ENCODE results near the gene AKT1S1.

AKT1S1 gene

DNA sequence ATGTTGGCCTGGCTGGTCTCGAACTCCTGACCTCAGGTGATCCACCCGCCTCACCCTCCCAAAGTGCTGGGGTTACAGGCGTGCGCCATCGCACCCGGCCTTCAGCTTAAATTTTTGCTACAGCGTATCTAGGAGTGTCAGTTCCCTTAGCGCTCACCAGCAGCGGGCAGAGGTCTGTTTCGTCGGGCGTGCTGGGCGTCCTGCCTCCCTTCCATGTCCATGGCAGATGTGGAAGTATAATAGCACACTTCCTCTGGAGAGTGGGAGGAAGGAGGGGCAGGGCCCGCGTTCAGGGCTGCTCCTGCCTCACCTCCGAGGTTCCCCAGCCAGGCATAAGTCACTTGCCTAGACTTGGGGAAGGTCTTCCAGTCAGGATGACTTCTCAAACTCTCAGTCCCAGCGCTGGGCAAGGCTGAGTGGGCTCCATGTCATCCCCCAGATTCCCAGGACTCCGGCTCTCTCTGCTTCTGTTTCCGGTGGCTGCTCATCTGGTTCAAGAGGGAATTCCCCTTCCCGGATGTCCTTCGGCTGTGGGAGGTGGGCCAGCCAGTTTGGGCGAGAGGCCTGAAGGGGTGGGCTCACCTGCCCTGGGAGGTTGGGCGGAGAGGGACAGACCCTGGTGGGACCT lies 10.0 kb upstream of the AKT1S1 start:
- H3K27ac ChIP-seq: no peak overlapping the region
- TF ChIP-seq, protein P1, sequence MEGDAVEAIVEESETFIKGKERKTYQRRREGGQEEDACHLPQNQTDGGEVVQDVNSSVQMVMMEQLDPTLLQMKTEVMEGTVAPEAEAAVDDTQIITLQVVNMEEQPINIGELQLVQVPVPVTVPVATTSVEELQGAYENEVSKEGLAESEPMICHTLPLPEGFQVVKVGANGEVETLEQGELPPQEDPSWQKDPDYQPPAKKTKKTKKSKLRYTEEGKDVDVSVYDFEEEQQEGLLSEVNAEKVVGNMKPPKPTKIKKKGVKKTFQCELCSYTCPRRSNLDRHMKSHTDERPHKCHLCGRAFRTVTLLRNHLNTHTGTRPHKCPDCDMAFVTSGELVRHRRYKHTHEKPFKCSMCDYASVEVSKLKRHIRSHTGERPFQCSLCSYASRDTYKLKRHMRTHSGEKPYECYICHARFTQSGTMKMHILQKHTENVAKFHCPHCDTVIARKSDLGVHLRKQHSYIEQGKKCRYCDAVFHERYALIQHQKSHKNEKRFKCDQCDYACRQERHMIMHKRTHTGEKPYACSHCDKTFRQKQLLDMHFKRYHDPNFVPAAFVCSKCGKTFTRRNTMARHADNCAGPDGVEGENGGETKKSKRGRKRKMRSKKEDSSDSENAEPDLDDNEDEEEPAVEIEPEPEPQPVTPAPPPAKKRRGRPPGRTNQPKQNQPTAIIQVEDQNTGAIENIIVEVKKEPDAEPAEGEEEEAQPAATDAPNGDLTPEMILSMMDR (conservative IDR thresholded peaks at IDR 0.05): no peak

DNA sequence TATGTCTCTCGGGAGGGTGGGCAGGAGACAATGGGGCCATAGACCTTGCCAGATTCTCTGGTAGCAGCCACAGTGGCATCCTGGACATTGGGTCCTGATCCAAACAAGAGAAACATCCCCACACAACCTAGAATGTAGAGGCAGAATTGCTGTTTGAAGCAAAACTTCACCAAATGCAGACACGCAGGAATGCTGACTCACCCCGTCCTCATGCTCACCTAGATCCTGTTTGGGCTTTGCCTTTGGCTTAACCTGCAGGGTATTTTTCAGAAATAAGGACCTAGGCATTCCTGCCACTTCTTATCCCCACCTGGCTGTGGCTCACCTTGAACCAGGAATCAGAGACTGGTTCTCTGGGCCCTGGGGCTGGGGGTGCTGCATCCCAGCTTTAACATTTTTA lies 7.6 kb upstream of the AKT1S1 start:
- no peak overlapping the region for H3K27ac ChIP-seq
- TF ChIP-seq, protein P1 (conservative IDR thresholded peaks at IDR 0.05): no peak

DNA sequence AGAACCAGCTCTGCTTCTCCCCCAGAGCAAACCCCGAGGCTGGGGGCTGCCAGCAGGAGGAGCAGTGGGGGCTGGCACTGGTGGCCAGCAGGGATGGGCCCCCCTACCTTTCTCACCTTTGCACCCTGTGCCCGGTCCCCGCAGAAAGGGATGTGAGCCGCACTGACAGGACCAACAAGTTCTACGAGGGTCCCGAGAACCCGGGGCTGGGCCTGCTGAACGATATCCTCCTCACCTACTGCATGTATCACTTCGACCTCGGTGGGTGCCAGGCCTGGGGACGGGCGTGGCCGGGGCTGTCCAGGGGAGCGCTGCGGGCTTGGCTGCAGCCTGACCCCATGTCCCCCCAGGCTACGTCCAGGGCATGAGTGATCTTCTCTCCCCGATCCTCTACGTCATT lies 7.0 kb upstream of the AKT1S1 start:
- TF ChIP-seq, protein P1 (conservative IDR thresholded peaks at IDR 0.05): no peak
- H3K27ac ChIP-seq: no peak overlapping the region

DNA sequence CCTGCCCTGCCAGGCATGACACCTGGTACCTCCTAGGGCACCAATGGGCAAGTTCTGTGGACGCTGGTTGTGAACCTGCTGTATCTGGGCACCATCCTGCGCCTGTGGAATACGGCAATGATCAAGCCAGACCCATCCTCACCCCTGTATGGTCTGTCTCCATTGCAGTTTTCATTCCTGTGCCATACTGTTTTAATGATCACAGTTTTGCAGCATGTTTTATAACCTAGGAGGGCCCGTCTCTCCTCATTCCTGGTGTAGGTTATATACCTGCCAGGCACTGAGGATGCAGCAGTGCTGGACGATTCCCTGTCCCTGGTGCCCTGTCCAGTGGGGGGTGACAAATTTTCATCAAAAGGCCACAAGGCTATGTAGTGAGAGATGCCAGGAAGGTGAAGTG lies 5.9 kb upstream of the AKT1S1 start:
- TF ChIP-seq, protein P1 (conservative IDR thresholded peaks at IDR 0.05): no peak
- no peak overlapping the region for H3K27ac ChIP-seq

DNA sequence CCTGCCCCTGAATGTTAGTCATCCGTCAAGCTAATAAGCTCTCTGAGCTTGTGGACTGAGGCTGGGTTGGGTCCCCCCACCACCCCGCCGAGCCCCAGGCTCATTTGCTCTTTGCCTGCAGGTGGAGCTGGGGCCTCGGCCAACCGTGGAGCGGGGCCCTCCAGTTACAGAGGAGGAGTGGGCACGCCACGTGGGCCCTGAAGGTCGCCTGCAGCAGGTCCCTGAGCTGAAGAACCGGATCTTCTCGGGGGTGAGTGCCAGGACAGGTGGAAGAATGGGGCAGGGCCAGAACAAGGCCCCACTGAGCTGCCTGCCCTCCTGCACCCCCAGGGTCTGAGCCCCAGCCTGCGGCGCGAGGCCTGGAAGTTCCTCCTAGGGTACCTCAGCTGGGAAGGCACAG lies 5.5 kb upstream of the AKT1S1 start:
- TF ChIP-seq, protein P1 (conservative IDR thresholded peaks at IDR 0.05): no peak
- no peak overlapping the region for H3K27ac ChIP-seq

DNA sequence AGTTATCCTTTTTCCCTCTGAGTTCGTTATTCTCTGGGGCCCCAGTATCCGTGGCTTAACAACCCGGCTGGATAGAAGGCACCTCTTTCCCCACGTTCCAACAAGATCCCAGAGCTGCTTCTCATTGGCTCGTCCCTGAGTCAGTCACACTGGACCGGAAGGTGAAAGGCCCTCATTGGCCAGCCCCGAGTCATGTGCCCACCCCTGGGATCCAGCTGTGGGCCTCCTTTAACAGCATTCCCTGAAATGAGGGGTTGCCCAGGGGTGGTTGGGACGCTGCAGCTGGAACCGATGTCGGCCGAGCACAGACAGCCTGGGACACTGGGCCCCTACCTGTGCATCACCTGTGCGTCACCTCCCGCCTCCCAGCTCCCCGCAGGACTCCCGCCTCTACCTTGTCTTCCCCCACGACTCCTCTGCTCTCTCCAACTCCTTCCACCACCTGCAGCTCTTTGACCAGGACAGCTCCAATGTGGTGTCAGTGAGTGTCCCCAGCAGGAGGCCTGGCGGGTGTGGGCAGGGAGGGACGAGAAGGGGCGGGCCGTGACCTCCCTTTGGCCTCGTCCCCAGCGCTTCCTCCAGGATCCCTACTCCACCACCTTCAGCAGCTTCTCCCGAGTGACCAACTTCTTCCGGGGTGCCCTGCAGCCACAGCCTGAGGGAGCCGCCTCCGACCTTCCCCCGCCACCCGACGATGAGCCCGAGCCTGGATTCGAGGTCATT lies 4.7 kb upstream of the AKT1S1 start:
- H3K27ac ChIP-seq: no peak overlapping the region
- TF ChIP-seq, protein P1 (conservative IDR thresholded peaks at IDR 0.05): no peak

DNA sequence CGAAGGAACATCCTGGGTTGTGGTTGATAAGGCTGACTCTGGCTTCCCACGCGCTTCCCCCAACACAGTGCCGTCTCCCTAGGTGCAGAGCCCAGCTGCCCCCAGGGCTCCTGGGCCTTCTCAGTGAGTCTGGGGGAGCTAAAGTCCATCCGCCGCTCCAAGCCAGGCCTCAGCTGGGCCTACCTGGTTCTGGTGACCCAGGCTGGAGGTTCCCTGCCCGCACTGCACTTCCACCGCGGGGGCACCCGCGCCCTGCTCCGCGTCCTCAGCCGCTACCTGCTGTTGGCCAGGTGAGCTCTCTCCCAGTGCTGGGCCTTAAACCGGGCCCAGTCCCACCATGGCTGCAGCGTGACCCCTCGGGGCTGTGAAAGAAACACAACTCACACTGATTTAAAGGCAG lies 4.0 kb upstream of the AKT1S1 start:
- TF ChIP-seq, protein P1 (conservative IDR thresholded peaks at IDR 0.05): no peak
- 0 out of 2 replicates have a peak overlapping the region, but pooled peaks have one; percentile 8 for H3K27ac ChIP-seq

Data from VCaP (cell line).